Measurements from ENCODE around the gene KCNQ5.
"Not testable (repeated sequence)": the region's sequence is repeated elsewhere in the genome, so short reads cannot be mapped to it uniquely, and the experiment has no call there.

The KCNQ5 gene

GRCh38 chr6:72621291-72622093 lies at the start of gene KCNQ5:
Gene KCNQ5, plus strand, starts transcription at chr6:72622064.
- no peak for DNase-seq

GRCh38 chr6:72579865-72580264 lies 42.0 kb upstream of the KCNQ5 start:
- DNase-seq: no peak

- DNase-seq: no peak
These were observed 41.5 kb upstream of the KCNQ5 start for GRCh38 chr6:72580281-72580940.

GRCh38 chr6:72580950-72581349 lies 40.9 kb upstream of the KCNQ5 start:
- not testable (repeated sequence) for DNase-seq

GRCh38 chr6:72588155-72588554 lies 33.7 kb upstream of the KCNQ5 start:
- DNase-seq: no peak

- DNase-seq: no peak
These were observed 32.8 kb upstream of the KCNQ5 start for GRCh38 chr6:72589096-72589495.

GRCh38 chr6:72595812-72596211 lies 26.1 kb upstream of the KCNQ5 start:
- no peak for DNase-seq

- no peak for DNase-seq
These were observed 5.4 kb upstream of the KCNQ5 start for GRCh38 chr6:72616406-72617015.

GRCh38 chr6:72617721-72618120 lies 4.1 kb upstream of the KCNQ5 start:
- no peak for DNase-seq

- peak; percentile 62 for DNase-seq
These were observed 1.8 kb upstream of the KCNQ5 start for GRCh38 chr6:72619883-72620696.

GRCh38 chr6:72620871-72621290 lies 983 bp upstream of the KCNQ5 start:
- no peak for DNase-seq

GRCh38 chr6:72622094-72622940 lies 453 bp downstream of the KCNQ5 start:
- DNase-seq: peak; percentile 37

GRCh38 chr6:72623808-72624207 lies 1.9 kb downstream of the KCNQ5 start:
- no peak for DNase-seq

- DNase-seq: no peak
These were observed 2.8 kb downstream of the KCNQ5 start for GRCh38 chr6:72624557-72625160.

- DNase-seq: no peak
These were observed 4.3 kb downstream of the KCNQ5 start for GRCh38 chr6:72626126-72626525.

GRCh38 chr6:72627539-72627938 lies 5.7 kb downstream of the KCNQ5 start:
- no peak for DNase-seq

GRCh38 chr6:72631480-72631879 lies 9.6 kb downstream of the KCNQ5 start:
- no peak for DNase-seq

- no peak for DNase-seq
These were observed 13.8 kb downstream of the KCNQ5 start for GRCh38 chr6:72635636-72636035.

GRCh38 chr6:72636215-72636614 lies 14.4 kb downstream of the KCNQ5 start:
- DNase-seq: no peak

- no peak for DNase-seq
These were observed 14.9 kb downstream of the KCNQ5 start for GRCh38 chr6:72636786-72637185.

- DNase-seq: no peak
These were observed 18.2 kb downstream of the KCNQ5 start for GRCh38 chr6:72639920-72640614.
